ENCODE results near the gene AP1M2.

The AP1M2 gene

GRCh38 chr19:10560154-10560553, 27.0 kb downstream of the AP1M2 start:
- H4K8ac ChIP-seq (ENCODE audit: low read depth, low read length), result no peak overlapping the region
- H2BK5ac ChIP-seq (ENCODE audit: low read depth, low read length, poor library complexity), result no peak overlapping the region
- H3K4me1 ChIP-seq (ENCODE audit: control insufficient read depth in 1 of 2, insufficient read depth in 2 of 2, low read length in 2 of 2), result peaks cover 2 to 3% of the 10 kb centered on the region in 2 experiments

GRCh38 chr19:10557603-10558197, 29.4 kb downstream of the AP1M2 start:
- no peak overlapping the region for H2BK120ac ChIP-seq (ENCODE audit: insufficient read depth, low read length, poor library complexity)
- H3K18ac ChIP-seq (ENCODE audit: low read length), result no peak overlapping the region
- no peaks in the 10 kb centered on the region for H3K79me1 ChIP-seq (ENCODE audit: low read length)
- no peak overlapping the region for H3K9ac ChIP-seq (ENCODE audit: low read length)
- H3K4me2 ChIP-seq (ENCODE audit: low read length), result no peak overlapping the region
- no peak overlapping the region for H3K23ac ChIP-seq (ENCODE audit: low read length)
- no peak overlapping the region for H3K4me3 ChIP-seq (ENCODE audit: low read depth, low read length)
- H2BK5ac ChIP-seq (ENCODE audit: low read depth, low read length, poor library complexity), result no peak overlapping the region
- H3K27ac ChIP-seq (ENCODE audit: low read depth, low read length), result no peak overlapping the region
- H3K36me3 ChIP-seq (ENCODE audit: control insufficient read depth in 1 of 2, insufficient read depth in 2 of 2, low read length in 2 of 2), result peaks cover 69% of the 10 kb centered on the region in 2 experiments
- no CpG with 5 or more reads among the region's 33 CpGs for WGBS (ENCODE audit: extremely low coverage, insufficient coverage, insufficient read length)
- no peaks in the 10 kb centered on the region for H3K4me1 ChIP-seq (ENCODE audit: control insufficient read depth in 1 of 2, insufficient read depth in 2 of 2, low read length in 2 of 2)
- H2BK12ac ChIP-seq (ENCODE audit: low read length), result no peak overlapping the region
- H4K8ac ChIP-seq (ENCODE audit: low read depth, low read length), result no peak overlapping the region
- H3K79me2 ChIP-seq (ENCODE audit: control insufficient read depth, insufficient read depth, low read length, poor library complexity), result no peaks in the 10 kb centered on the region
- H2AK5ac ChIP-seq (ENCODE audit: low read length), result no peak overlapping the region
- no peaks in the 10 kb centered on the region for H3K27me3 ChIP-seq (ENCODE audit: insufficient read depth, low read length)
- H4K91ac ChIP-seq (ENCODE audit: low read depth, low read length), result no peak overlapping the region
- H2AFZ ChIP-seq (ENCODE audit: insufficient read depth, low read length, poor library complexity), result no peak overlapping the region
- no peak overlapping the region for H4K12ac ChIP-seq (ENCODE audit: low read depth, low read length)
- H3K4ac ChIP-seq (ENCODE audit: low read depth, low read length), result no peak overlapping the region
- peaks cover 2% of the 10 kb centered on the region for H3K9me3 ChIP-seq (ENCODE audit: insufficient read depth, low read depth, low read length)
- no peak overlapping the region for H3K14ac ChIP-seq (ENCODE audit: low read length)
- no peak for DNase-seq

More at GRCh38 chr19:10560154-10560553, 27.0 kb downstream of the AP1M2 start:
- Histone ChIP-seq H3K9ac (ENCODE audit: low read length) (peak overlapping the region; percentile 24), H3K4me3 (ENCODE audit: low read depth, low read length) (no peak overlapping the region), H3K36me3 (ENCODE audit: control insufficient read depth in 1 of 2, insufficient read depth in 2 of 2, low read length in 2 of 2) (peaks cover 45 to 49% of the 10 kb centered on the region in 2 experiments), H4K91ac (ENCODE audit: low read depth, low read length) (no peak overlapping the region), H2AFZ (ENCODE audit: insufficient read depth, low read length, poor library complexity) (no peak overlapping the region), H2BK120ac (ENCODE audit: insufficient read depth, low read length, poor library complexity) (no peak overlapping the region), H3K18ac (ENCODE audit: low read length) (no peak overlapping the region), H3K14ac (ENCODE audit: low read length) (no peak overlapping the region), H2BK12ac (ENCODE audit: low read length) (no peak overlapping the region), H3K23ac (ENCODE audit: low read length) (no peak overlapping the region), H2AK5ac (ENCODE audit: low read length) (no peak overlapping the region), H3K79me2 (ENCODE audit: control insufficient read depth, insufficient read depth, low read length, poor library complexity) (no peaks in the 10 kb centered on the region), H3K79me1 (ENCODE audit: low read length) (no peaks in the 10 kb centered on the region), H3K27ac (ENCODE audit: low read depth, low read length) (no peak overlapping the region), H4K12ac (ENCODE audit: low read depth, low read length) (no peak overlapping the region), H3K27me3 (ENCODE audit: insufficient read depth, low read length) (no peaks in the 10 kb centered on the region), H3K4me2 (ENCODE audit: low read length) (no peak overlapping the region), H3K4ac (ENCODE audit: low read depth, low read length) (no peak overlapping the region), H3K9me3 (ENCODE audit: insufficient read depth, low read depth, low read length) (peaks cover 2% of the 10 kb centered on the region)
- no peak for DNase-seq
- no CpG with 5 or more reads among the region's 7 CpGs for WGBS (ENCODE audit: extremely low coverage, insufficient coverage, insufficient read length)

GRCh38 chr19:10555610-10555973, 31.5 kb downstream of the AP1M2 start:
- Histone ChIP-seq H3K79me1 (ENCODE audit: low read length) (no peaks in the 10 kb centered on the region), H3K14ac (ENCODE audit: low read length) (no peak overlapping the region), H3K4me2 (ENCODE audit: low read length) (no peak overlapping the region), H3K27ac (ENCODE audit: low read depth, low read length) (no peak overlapping the region), H4K12ac (ENCODE audit: low read depth, low read length) (no peak overlapping the region), H2AFZ (ENCODE audit: insufficient read depth, low read length, poor library complexity) (no peak overlapping the region), H4K91ac (ENCODE audit: low read depth, low read length) (no peak overlapping the region), H3K9ac (ENCODE audit: low read length) (no peak overlapping the region), H2AK5ac (ENCODE audit: low read length) (no peak overlapping the region), H3K23ac (ENCODE audit: low read length) (no peak overlapping the region), H3K4me1 (ENCODE audit: control insufficient read depth in 1 of 2, insufficient read depth in 2 of 2, low read length in 2 of 2) (no peaks in the 10 kb centered on the region), H3K18ac (ENCODE audit: low read length) (no peak overlapping the region), H2BK12ac (ENCODE audit: low read length) (no peak overlapping the region), H2BK5ac (ENCODE audit: low read depth, low read length, poor library complexity) (no peak overlapping the region), H3K27me3 (ENCODE audit: insufficient read depth, low read length) (no peaks in the 10 kb centered on the region), H3K4me3 (ENCODE audit: low read depth, low read length) (no peak overlapping the region), H4K8ac (ENCODE audit: low read depth, low read length) (no peak overlapping the region), H3K79me2 (ENCODE audit: control insufficient read depth, insufficient read depth, low read length, poor library complexity) (no peaks in the 10 kb centered on the region), H3K9me3 (ENCODE audit: insufficient read depth, low read depth, low read length) (peaks cover 5% of the 10 kb centered on the region), H3K36me3 (ENCODE audit: control insufficient read depth in 1 of 2, insufficient read depth in 2 of 2, low read length in 2 of 2) (peaks cover 67 to 73% of the 10 kb centered on the region in 2 experiments), H2BK120ac (ENCODE audit: insufficient read depth, low read length, poor library complexity) (no peak overlapping the region), H3K4ac (ENCODE audit: low read depth, low read length) (no peak overlapping the region)
- no peak for DNase-seq
- no CpG with 5 or more reads among the region's 7 CpGs for WGBS (ENCODE audit: extremely low coverage, insufficient coverage, insufficient read length)

- Histone ChIP-seq H3K4me2 (ENCODE audit: low read length) (no peak overlapping the region), H3K27ac (ENCODE audit: low read depth, low read length) (no peak overlapping the region), H2BK120ac (ENCODE audit: insufficient read depth, low read length, poor library complexity) (no peak overlapping the region), H2BK5ac (ENCODE audit: low read depth, low read length, poor library complexity) (no peak overlapping the region), H2AFZ (ENCODE audit: insufficient read depth, low read length, poor library complexity) (no peak overlapping the region), H2BK12ac (ENCODE audit: low read length) (no peak overlapping the region), H4K8ac (ENCODE audit: low read depth, low read length) (no peak overlapping the region), H3K36me3 (ENCODE audit: control insufficient read depth in 1 of 2, insufficient read depth in 2 of 2, low read length in 2 of 2) (peaks cover 61 to 70% of the 10 kb centered on the region in 2 experiments), H3K9ac (ENCODE audit: low read length) (no peak overlapping the region), H3K18ac (ENCODE audit: low read length) (no peak overlapping the region), H4K12ac (ENCODE audit: low read depth, low read length) (no peak overlapping the region), H3K4me3 (ENCODE audit: low read depth, low read length) (no peak overlapping the region), H3K14ac (ENCODE audit: low read length) (no peak overlapping the region), H3K79me2 (ENCODE audit: control insufficient read depth, insufficient read depth, low read length, poor library complexity) (no peaks in the 10 kb centered on the region), H2AK5ac (ENCODE audit: low read length) (no peak overlapping the region), H3K9me3 (ENCODE audit: insufficient read depth, low read depth, low read length) (peaks cover 5% of the 10 kb centered on the region), H3K27me3 (ENCODE audit: insufficient read depth, low read length) (no peaks in the 10 kb centered on the region), H3K79me1 (ENCODE audit: low read length) (no peaks in the 10 kb centered on the region), H4K91ac (ENCODE audit: low read depth, low read length) (no peak overlapping the region), H3K4me1 (ENCODE audit: control insufficient read depth in 1 of 2, insufficient read depth in 2 of 2, low read length in 2 of 2) (no peaks in the 10 kb centered on the region), H3K4ac (ENCODE audit: low read depth, low read length) (no peak overlapping the region), H3K23ac (ENCODE audit: low read length) (no peak overlapping the region)
- WGBS (ENCODE audit: extremely low coverage, insufficient coverage, insufficient read length), result no CpG with 5 or more reads among the region's 30 CpGs
- no peak for DNase-seq
Observed at GRCh38 chr19:10554760-10555609, 32.1 kb downstream of the AP1M2 start.
